IMR-90 (cell line): ENCODE measurements around the gene RFC2. TPM values are rescaled to one million over a fixed set of nuclear protein-coding genes. Genes with fewer than 3 reads are reported as not detected.
A peak's percentile ranks its signal among the peaks of the same experiment; 100 is the strongest.
"Not testable (repeated sequence)": the region's sequence is repeated elsewhere in the genome, so short reads cannot be mapped to it uniquely, and the experiment has no call there.

Experiments used
- ATAC-seq: fragments of 200-7000 bp; cut with Tn5 transposase; 2 replicates; pipeline ENCODE4 v1.9.1; 2020; ENCODE audit warnings: low read depth, mild to moderate bottlenecking, moderate library complexity
- BruUV-seq: library from RNA; stranded (reverse); fragments of 400-500 nt; replicated peaks from 2 replicates; lab custom pipeline; 2021; lab: Mats Ljungman, UMichigan
- CTCF ChIA-PET: fragments of 300-600 bp; formaldehyde crosslinking; extraction: SDS; loops from one replicate; lab custom pipeline; 2021; ENCODE audit warnings: antibody characterized with exemption; lab: Yijun Ruan, JAX
- POLR2A ChIA-PET: fragments of 300-600 bp; sonication (Branson Sonifier 250); formaldehyde crosslinking; loops from one replicate; lab custom pipeline; 2022; ENCODE audit warnings: antibody characterized with exemption; ENCODE audit not compliant: unreplicated experiment; lab: Charles Lee
- DNase-seq: peaks from one replicate; pipeline ENCODE4 v3.0.0; 2013
- H2AFZ ChIP-seq: replicated peaks from 2 replicates; pipeline ENCODE3; 2013; ENCODE audit warnings: low read length, mild to moderate bottlenecking; ENCODE audit not compliant: poor library complexity
- H2AK5ac ChIP-seq: 2 replicates; pipeline ENCODE4 v1.6.1; 2013; ENCODE audit warnings: low read depth, low read length, inconsistent platforms
- H2AK9ac ChIP-seq: replicated peaks from 2 replicates; pipeline ENCODE3; 2013; ENCODE audit warnings: mild to moderate bottlenecking, low read depth, low read length, moderate library complexity; ENCODE audit not compliant: poor library complexity
- H2BK120ac ChIP-seq: 2 replicates; pipeline ENCODE4 v1.6.1; 2013; ENCODE audit warnings: low read depth, low read length, inconsistent platforms
- H2BK15ac ChIP-seq: 3 replicates; pipeline ENCODE4 v1.6.1; 2013; ENCODE audit warnings: low read depth, low read length, inconsistent platforms
- H2BK20ac ChIP-seq: 2 replicates; pipeline ENCODE4 v1.6.1; 2013; ENCODE audit warnings: low read depth, mild to moderate bottlenecking, inconsistent platforms, low read length, moderate library complexity
- H2BK5ac ChIP-seq: 2 replicates; pipeline ENCODE4 v1.6.1; 2013; ENCODE audit warnings: mild to moderate bottlenecking, low read depth, low read length, inconsistent platforms; ENCODE audit not compliant: poor library complexity, severe bottlenecking
- H3K14ac ChIP-seq: replicated peaks from 2 replicates; pipeline ENCODE4 v1.6.1; 2013; ENCODE audit warnings: low read depth, low read length, inconsistent platforms
- H3K18ac ChIP-seq: 2 replicates; pipeline ENCODE4 v1.6.1; 2013; ENCODE audit warnings: low read depth, low read length, control low read depth
- H3K23ac ChIP-seq: 2 replicates; pipeline ENCODE4 v1.6.1; 2013; ENCODE audit warnings: low read depth, low read length, inconsistent platforms
- H3K27ac ChIP-seq: 2 replicates; pipeline ENCODE4 v1.5.1; 2013; ENCODE audit warnings: mild to moderate bottlenecking, control low read depth, low read length; ENCODE audit not compliant: insufficient read depth
- H3K27me3 ChIP-seq: 2 replicates; pipeline ENCODE4 v1.6.1; 2013; ENCODE audit warnings: low read length; ENCODE audit not compliant: control insufficient read depth, insufficient read depth
- H3K36me3 ChIP-seq: 2 replicates; pipeline ENCODE4 v1.6.1; 2013; ENCODE audit warnings: low read length, mixed read lengths; ENCODE audit not compliant: control insufficient read depth, insufficient read depth
- H3K4ac ChIP-seq: 2 replicates; pipeline ENCODE4 v1.6.1; 2013; ENCODE audit warnings: low read depth, low read length, inconsistent platforms
- H3K4me1 ChIP-seq: 2 replicates; pipeline ENCODE4 v1.6.1; 2013; ENCODE audit warnings: low read length, mixed read lengths; ENCODE audit not compliant: control insufficient read depth, insufficient read depth
- H3K4me2 ChIP-seq: 2 replicates; pipeline ENCODE4 v1.6.1; 2013; ENCODE audit warnings: low read depth, mild to moderate bottlenecking, control low read depth, low read length, moderate library complexity
- H3K4me3 ChIP-seq: 2 replicates; pipeline ENCODE4 v1.5.1; 2013; ENCODE audit warnings: low read depth, mild to moderate bottlenecking, control low read depth, low read length, moderate library complexity; ENCODE audit not compliant: insufficient read depth
- H3K56ac ChIP-seq: 2 replicates; pipeline ENCODE4 v1.6.1; 2013; ENCODE audit warnings: low read length, inconsistent platforms; ENCODE audit not compliant: insufficient read depth; ENCODE audit errors: extremely low read depth
- H3K79me1 ChIP-seq, 2 experiments: 2 replicates each; pipeline ENCODE4 v1.6.1; 2013; ENCODE audit warnings: low read length in 2 of 2, inconsistent platforms in 1 of 2, low read depth in 1 of 2
- H3K9ac ChIP-seq: 2 replicates; pipeline ENCODE4 v1.6.1; 2013; ENCODE audit warnings: low read depth, low read length, control low read depth
- H3K9me1 ChIP-seq: 2 replicates; pipeline ENCODE4 v1.6.1; 2013; ENCODE audit warnings: low read length, inconsistent platforms; ENCODE audit not compliant: insufficient read depth
- H3K9me3 ChIP-seq: 2 replicates; pipeline ENCODE4 v1.6.1; 2013; ENCODE audit warnings: low read length; ENCODE audit not compliant: control insufficient read depth, insufficient read depth
- H4K20me1 ChIP-seq: 2 replicates; pipeline ENCODE4 v1.6.1; 2013; ENCODE audit warnings: low read length, inconsistent platforms; ENCODE audit not compliant: insufficient read depth
- H4K5ac ChIP-seq: 2 replicates; pipeline ENCODE4 v1.6.1; 2013; ENCODE audit warnings: mild to moderate bottlenecking, low read depth, low read length, control low read depth
- H4K8ac ChIP-seq, 2 experiments: 2 replicates each; pipeline ENCODE4 v1.6.1; 2013; ENCODE audit warnings: low read depth in 2 of 2, low read length in 2 of 2, control low read depth in 1 of 2, inconsistent platforms in 1 of 2
- H4K91ac ChIP-seq: 2 replicates; pipeline ENCODE4 v1.6.1; 2013; ENCODE audit warnings: low read depth, low read length, inconsistent platforms; ENCODE audit not compliant: insufficient read depth
- CEBPB ChIP-seq: IDR thresholded peaks from 2 replicates; pipeline ENCODE4 v1.6.1; 2012; ENCODE audit warnings: low read depth, low read length, improper control_type of control experiment
- MAFK ChIP-seq: IDR thresholded peaks from 2 replicates; pipeline ENCODE4 v1.6.1; 2012; ENCODE audit warnings: low read depth, low read length, improper control_type of control experiment
- MAZ ChIP-seq: IDR thresholded peaks from 2 replicates; pipeline ENCODE4 v1.6.1; 2012; ENCODE audit warnings: low read depth, mild to moderate bottlenecking, low read length, improper control_type of control experiment, moderate library complexity, borderline replicate concordance
- MXI1 ChIP-seq: IDR thresholded peaks from 2 replicates; pipeline ENCODE4 v1.6.1; 2012; ENCODE audit warnings: low read depth, mild to moderate bottlenecking, low read length, moderate library complexity, borderline replicate concordance
- POLR2A ChIP-seq: IDR thresholded peaks from 2 replicates; pipeline ENCODE4 v1.6.1; 2012; ENCODE audit warnings: mild to moderate bottlenecking, low read depth, low read length
- RAD21 ChIP-seq: IDR thresholded peaks from 2 replicates; pipeline ENCODE4 v1.6.1; 2012; ENCODE audit warnings: low read length, improper control_type of control experiment
- RFX5 ChIP-seq: IDR thresholded peaks from 2 replicates; pipeline ENCODE4 v1.8.0; 2012; ENCODE audit warnings: low read depth, mild to moderate bottlenecking, low read length, moderate library complexity
- SMC3 ChIP-seq: fragments of 150-350 bp; IDR thresholded peaks from 2 replicates; pipeline ENCODE4 v1.6.1; 2016; ENCODE audit warnings: low read depth, mild to moderate bottlenecking, antibody characterized with exemption, low read length, moderate library complexity
- WGBS, 2 experiments: methylation state at CpG; one replicate each; pipeline versions ENCODE4 v1.1.5 to v1.1.7; 2013; ENCODE audit warnings: missing lambda C conversion rate in 2 of 2; ENCODE audit not compliant: insufficient read length in 1 of 2; ENCODE audit errors: extremely low coverage in 2 of 2; 5-methylcytosine and 5-hydroxymethylcytosine counted together
- dilution Hi-C: fragments of 300-500 bp; cut with HindIII; formaldehyde crosslinking; loops from one replicate; pipeline ENCODE4 v1.14.3; 2018; ENCODE audit warnings: low sequenced_read_pairs; ENCODE audit not compliant: unreplicated experiment
- in situ Hi-C: fragments of 300-500 bp; cut with MboI; formaldehyde crosslinking; loops from 3 replicates; pipeline ENCODE4 v1.14.3; 2019; ENCODE audit warnings: low sequenced_read_pairs, inconsistent platforms, mixed read lengths
- intact Hi-C: fragments of 100-400 bp; cut with micrococcal nuclease; formaldehyde crosslinking; loops from 2 replicates; pipeline ENCODE4 v1.10.0; 2022
- polyA plus RNA-seq, 3 experiments: library from polyadenylated mRNA; depleted of rRNA; stranded (reverse); fragments of >200 nt; gene quantifications; 2 replicates each; pipeline ENCODE4 v1.2.3, GENCODE V29; 2012; ENCODE audit warnings: low replicate concordance in 1 of 3
- total RNA-seq: library from RNA; depleted of rRNA; stranded (reverse); fragments of >200 nt; gene quantifications from 2 replicates; pipeline ENCODE4 v1.2.3, GENCODE V29; 2012
- TF ChIP-seq, protein P1 (sequence below): fragments of 150-350 bp; IDR thresholded peaks from 2 replicates; pipeline ENCODE4 v1.6.1; 2016; ENCODE audit warnings: low read depth, mild to moderate bottlenecking, low read length, moderate library complexity, borderline replicate concordance

RFC2 gene
- total and polyA plus RNA-seq, 2 of the 4 experiments (the other 2 are of a cell fraction) = 25.2 to 37.8 TPM

DNA sequence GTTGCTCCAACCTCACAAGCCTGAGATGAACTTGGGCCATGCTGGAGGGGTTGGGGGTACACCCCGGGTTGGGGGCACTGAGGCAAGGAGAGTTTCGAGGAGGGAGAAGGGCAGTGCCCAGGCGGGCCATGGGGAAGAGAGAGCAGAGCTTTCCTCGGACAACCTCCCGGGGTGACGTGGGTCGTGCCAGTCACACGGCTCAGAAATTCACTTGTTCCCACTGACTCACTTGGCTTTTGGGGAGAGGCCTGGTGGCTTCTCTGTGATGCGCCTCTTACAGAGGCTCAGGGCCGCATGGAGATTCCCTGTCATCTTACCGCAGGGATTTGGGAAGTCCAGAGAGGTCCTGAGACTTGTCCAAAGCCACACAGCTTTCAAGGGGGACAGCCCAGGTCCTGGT is 41.5 kb downstream of the RFC2 start:
- TF ChIP-seq MXI1 (no peak), CEBPB (no peak), MAZ (no peak), RAD21 (no peak), POLR2A (no peak), RFX5 (no peak), SMC3 (no peak), MAFK (no peak)
- TF ChIP-seq, protein P1, sequence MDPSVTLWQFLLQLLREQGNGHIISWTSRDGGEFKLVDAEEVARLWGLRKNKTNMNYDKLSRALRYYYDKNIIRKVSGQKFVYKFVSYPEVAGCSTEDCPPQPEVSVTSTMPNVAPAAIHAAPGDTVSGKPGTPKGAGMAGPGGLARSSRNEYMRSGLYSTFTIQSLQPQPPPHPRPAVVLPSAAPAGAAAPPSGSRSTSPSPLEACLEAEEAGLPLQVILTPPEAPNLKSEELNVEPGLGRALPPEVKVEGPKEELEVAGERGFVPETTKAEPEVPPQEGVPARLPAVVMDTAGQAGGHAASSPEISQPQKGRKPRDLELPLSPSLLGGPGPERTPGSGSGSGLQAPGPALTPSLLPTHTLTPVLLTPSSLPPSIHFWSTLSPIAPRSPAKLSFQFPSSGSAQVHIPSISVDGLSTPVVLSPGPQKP = no peak
- Histone ChIP-seq H2AK5ac (peak overlapping the region; percentile 28; the same call in 1 of the 2 replicates), H2BK120ac (no peak overlapping the region), H3K4ac (no peak overlapping the region), H3K9me1 (no peaks in the 10 kb centered on the region), H3K79me1 (no peaks in the 10 kb centered on the region), H3K27me3 (no peaks in the 10 kb centered on the region; the same call in 1 of the 2 replicates), H3K4me3 (no peak overlapping the region), H3K18ac (no peak overlapping the region), H2AK9ac (peak overlapping the region; percentile 5), H3K4me2 (no peak overlapping the region), H4K91ac (no peak overlapping the region), H4K8ac (no peak overlapping the region), H3K23ac (no peak overlapping the region), H4K20me1 (no peaks in the 10 kb centered on the region), H2BK15ac (peak overlapping the region; percentile 39; the same call in 1 of the 3 replicates), H3K4me1 (peaks cover 4% of the 10 kb centered on the region; the same call in 1 of the 2 replicates), H3K56ac (no peak overlapping the region), H2BK20ac (no peak overlapping the region), H2BK5ac (no peak overlapping the region), H2AFZ (no peak overlapping the region), H3K27ac (no peak overlapping the region), H3K9ac (no peak overlapping the region), H3K9me3 (no peaks in the 10 kb centered on the region), H3K36me3 (no peaks in the 10 kb centered on the region), H3K14ac (no peak overlapping the region), H4K5ac (no peak overlapping the region)
- no peak for DNase-seq
- no TSS peak for BruUV-seq
- dilution Hi-C loops (no loop called here), in situ Hi-C loops (loop anchor here (25.0 kb wide), 1 partner anchor 350 kb away; no protein-coding TSS in a partner anchor), intact Hi-C loops (no loop called here)
- ChIA-PET POLR2A (no interaction called here), CTCF (no interaction called here)
- WGBS, 2 experiments = 96% methylated on average over 10 of the region's 11 CpGs; no CpG with 5 or more reads in 1 of the 2 experiments
- no peak for ATAC-seq

DNA sequence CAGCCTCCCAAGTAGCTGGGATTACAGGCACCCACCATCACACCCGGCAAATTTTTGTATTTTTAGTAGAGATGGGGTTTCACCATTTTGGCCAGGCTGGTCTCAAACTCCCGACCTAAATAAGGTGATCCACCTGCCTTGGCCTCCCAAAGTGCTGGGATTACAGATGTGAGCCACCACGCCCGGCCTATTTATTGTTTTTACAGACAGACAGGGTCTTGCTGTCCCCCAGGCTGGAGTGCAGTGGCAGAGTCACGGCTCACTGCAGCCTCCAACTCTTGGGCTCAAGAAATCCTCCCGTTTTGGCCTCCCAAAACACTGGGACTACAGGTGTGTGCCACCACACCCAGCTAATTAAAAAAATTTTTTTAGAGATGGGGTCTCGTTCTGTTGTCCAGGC is 46.0 kb downstream of the RFC2 start:
- H3K56ac ChIP-seq, H2AK9ac ChIP-seq, DNase-seq, H4K91ac ChIP-seq, H3K4ac ChIP-seq, BruUV-seq, H4K20me1 ChIP-seq, H3K23ac ChIP-seq, H4K5ac ChIP-seq, H2BK15ac ChIP-seq, H3K9me3 ChIP-seq, H2BK5ac ChIP-seq, H2AFZ ChIP-seq, dilution Hi-C loops, H3K36me3 ChIP-seq, H4K8ac ChIP-seq, H3K79me1 ChIP-seq, H2AK5ac ChIP-seq, H3K27ac ChIP-seq, H3K27me3 ChIP-seq, ATAC-seq, H3K4me2 ChIP-seq, H3K9ac ChIP-seq, POLR2A ChIA-PET, H3K18ac ChIP-seq, H3K14ac ChIP-seq, H3K4me3 ChIP-seq, H2BK120ac ChIP-seq, H3K4me1 ChIP-seq, H3K9me1 ChIP-seq, H2BK20ac ChIP-seq: not testable (repeated sequence)
- CTCF ChIA-PET = interaction anchor here (2.6 kb wide), 1 partner anchor 193 kb away, joined by 20 read pairs; no protein-coding TSS in a partner anchor
- in situ Hi-C loops (loop anchor here (5.0 to 25.0 kb wide), 3 partner anchors 194 to 354 kb away; partner anchors contain the start of gene TMEM270), intact Hi-C loops (loop anchor here (5.0 kb wide), 1 partner anchor 84 kb away; no protein-coding TSS in a partner anchor)
- WGBS, 2 experiments = 93% methylated on average over 3 of the region's 7 CpGs; no CpG with 5 or more reads in 1 of the 2 experiments
